MV-4-11 (cell line): ENCODE data around the gene VIPR2.

ENCODE experiments used
- DNase-seq: peaks from one replicate; lab custom pipeline; 2025; lab: John Stamatoyannopoulos, UW

The VIPR2 gene

DNA sequence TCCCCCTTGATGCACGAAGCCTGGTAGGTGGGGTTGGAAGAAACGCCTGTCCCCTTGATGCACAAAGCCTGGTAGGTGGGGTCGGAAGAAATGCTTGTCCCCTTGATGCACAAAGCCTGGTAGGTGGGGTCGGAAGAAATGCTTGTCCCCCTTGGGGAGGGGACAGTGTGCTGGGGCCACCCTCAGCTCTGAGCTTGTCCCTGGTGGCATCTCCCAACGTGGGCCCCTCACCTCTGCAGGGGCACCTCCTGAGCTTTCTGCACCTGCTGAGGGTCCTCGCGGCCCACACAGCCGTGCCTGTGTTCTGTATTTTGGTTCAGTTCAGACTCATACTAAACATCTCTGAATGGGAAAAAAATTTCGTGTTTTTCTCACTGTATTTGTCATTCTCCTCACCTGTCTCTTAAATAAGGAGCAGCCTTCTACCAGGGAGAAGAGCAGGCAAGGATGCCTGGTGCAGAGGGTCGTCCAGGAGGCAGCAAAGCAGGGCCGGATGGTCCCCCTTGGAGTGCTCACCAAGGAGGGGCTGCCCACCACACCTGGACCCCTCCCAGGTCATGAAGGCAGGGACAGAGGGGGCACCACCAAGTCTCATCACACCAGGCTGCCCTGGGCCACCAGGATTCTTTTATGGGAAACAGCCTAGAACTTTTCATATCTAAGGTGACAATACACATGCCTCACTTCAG lies 24.7 kb downstream of the VIPR2 start:
- no peak for DNase-seq

DNA sequence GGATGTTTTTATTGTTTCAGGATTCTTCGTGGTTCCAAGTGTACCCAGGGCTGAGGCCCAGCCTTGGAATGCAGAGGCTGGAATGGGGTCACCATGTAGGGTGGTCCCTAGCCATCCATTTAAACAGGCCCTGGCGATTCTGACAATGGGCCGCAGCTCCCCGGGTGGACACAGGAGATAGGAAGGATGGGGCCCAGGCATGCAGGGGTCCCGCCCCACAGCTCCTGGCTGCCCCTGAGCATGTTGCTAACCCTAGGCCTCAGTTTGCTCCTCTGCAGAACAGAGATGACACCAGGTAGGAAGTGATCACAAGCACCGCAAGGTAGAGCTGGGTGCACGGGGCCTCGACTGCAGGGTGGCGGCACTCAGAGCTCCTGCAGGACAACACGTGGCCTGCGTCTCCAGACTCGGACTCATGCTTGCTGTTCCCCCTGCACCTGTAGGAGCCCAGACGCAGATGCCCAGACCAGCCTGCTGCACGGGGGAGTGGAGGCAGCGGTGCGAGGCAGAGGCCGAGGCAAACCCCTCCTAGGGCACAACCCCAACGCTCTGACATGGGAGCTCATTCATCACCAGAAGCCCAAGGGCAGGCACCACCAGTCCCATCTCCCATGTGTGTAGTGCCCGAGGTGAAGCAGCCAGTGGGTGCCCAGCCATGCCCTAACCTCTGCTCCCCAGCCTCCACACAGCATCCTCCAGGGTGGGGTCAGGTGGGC lies 25.5 kb downstream of the VIPR2 start:
- DNase-seq: no peak

DNA sequence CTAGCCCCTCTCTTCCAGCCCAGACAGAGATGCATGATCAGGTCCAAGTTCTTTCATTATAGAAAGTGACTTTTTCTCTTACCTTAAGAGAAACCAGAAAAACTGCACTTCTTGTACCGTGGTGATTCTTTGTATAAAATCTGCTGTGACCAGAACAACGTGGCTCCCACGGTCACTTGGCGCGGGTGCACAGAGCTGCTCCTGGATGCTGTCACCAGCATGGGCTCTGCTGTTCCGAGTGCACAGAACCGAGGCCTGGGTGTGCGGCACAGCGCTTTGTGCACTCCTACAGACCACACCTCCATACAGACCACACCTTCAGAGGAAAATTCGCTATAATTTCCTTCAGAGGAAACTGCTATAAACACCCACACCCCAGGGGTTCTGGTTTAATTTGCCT lies 26.0 kb downstream of the VIPR2 start:
- no peak for DNase-seq

DNA sequence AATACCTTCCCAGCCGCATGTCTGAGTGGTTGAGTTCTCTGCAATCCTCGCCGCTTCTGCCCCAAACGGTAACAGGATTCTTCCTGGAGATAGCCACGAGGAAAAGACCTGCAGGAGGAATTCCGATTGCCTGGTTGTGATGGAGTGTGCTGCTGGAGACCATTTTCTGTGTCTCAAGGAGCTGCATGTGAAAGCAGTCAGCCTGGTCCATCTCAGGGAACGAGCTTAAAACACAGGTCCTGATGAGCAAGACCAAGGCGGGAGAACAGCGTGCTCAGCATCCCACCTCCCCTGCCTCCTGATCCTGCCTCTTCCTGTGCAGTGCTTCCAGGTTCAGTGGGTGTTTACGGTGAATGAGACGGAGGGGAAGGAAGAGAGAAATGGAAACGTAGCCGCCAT lies 26.5 kb downstream of the VIPR2 start:
- DNase-seq: no peak

DNA sequence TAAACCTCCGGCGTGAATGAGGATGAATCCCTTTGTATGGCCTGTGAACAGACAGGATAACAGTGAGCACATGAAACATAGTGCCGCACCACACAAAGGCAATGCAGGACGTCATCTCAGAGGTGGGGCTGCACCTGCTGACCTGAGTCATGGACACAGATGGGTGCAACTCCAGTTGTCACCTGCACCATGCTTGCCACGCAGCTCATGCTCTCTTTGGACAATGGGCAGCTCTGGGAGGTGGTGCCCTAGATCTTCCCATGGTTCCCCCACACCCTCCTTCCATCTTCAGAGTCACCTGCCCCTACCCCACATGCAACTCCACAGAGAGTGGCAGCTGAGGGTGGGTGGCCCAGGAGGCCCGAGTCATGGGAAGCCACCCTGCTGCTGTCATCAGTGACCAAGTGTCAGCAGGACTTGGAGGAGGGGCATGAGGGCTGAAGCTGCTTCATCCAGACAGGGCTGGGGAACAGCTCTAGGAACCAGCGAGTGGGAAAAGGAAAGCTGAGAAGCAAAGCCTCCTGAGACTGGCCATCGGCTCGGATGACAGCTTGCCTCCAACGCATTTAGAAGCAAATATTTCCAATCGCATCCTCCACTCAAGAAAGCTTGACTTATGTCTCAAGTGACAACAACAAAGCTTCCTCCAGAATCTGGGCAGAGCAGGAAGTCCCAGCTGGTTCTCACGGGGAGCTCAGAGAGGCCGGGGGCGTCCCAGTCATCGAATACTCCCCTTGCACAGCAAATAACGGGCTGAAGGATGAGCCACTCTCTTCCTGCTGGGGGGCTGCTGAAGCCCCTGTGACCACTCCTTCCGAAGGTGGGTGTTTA lies 27.1 kb downstream of the VIPR2 start:
- DNase-seq: no peak

DNA sequence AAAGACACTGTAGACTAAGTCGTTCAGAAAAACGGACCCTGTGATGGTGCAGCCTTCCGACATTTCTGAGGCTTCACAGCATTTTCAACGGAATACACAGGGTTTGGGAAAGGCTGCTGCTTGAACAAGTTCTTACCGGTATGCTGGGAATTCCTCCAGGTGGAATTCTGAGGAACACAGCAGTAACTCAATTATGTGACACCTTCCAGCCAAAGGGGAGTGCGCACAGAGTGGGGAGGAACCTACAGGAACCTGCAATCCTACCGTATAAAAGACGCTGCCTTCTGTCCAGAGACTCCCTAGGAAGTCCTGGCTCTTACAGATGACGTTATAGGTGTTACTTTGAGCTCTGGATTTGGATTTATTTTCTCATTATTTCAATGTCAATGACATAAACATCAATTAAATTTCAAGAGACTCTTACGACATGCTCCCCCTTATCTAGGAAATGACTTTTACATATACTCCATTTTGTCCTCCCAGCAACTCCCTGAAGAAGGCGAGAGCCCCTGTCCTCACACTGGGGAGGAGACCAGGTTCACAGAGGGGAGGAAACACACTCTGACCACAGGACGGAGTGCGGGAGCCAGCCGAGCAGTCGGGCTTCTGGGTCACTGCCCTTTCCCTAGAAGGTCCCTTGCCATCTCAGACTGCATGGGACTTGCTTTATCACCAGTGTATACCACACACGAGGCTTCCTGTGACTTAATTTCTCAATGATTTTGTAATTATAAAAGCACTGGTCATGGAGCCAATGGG lies 27.9 kb downstream of the VIPR2 start:
- DNase-seq: no peak

DNA sequence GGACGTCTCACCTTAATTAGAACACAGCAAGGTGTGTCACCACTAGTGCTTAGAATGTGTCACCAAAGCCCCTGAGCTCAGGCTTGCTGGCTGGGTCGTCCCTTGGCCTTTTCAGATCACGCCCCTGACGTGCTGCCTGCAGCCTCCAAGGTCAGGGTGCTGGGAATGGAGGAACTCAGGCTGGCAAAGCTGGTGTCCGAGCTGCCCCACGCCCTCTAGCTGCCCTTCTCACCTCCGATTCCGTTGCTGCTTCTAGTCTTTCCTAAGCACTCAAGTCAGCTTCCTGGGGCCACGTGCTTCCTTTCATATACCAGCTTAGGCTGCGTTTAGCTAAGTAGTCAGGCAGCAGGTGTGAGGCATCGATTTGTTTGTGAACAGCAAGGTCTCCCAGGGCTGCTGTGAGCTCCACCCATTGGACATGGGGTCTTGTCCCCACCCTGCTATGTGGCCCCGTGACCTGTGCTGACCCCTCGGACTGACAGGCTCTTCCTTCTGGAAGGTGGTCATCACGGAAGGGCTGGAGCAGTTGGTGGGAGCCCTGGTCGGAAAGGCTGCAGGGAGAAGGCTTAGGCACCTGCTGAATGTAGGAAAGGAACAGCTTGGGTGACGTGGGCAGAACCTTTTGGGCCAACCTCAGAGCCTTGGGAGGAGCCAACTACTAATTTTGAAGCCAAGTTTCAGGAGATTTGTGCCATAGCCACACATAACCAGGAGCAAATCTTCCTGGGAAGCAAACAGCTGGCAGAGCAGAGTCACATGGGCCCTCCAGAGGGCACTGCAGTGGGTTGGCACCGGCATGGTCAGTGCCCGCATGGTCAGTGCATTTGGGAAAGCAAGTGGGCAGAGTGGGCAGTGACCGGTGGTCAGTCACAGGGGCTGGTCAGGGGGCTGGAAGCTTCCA lies 28.8 kb downstream of the VIPR2 start:
- no peak for DNase-seq

DNA sequence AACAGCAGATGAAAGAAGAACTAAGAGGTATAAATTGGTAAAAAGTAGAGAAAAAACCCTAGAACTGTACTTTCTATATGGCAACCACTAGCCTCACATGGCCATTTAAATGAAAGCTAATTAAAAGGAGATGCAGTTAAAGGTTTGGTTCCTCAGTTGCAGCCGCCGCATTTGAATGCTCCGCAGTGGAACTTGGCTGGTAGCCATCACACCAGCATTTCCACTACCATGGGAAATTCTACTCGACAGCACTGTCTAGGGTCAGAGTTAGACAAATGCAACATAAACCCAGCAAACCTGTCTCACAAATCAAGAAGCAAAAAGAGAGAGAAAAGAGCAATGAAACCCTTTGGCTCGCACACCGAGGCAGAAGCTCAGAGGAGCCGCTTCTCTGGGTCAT lies 29.7 kb downstream of the VIPR2 start:
- no peak for DNase-seq

DNA sequence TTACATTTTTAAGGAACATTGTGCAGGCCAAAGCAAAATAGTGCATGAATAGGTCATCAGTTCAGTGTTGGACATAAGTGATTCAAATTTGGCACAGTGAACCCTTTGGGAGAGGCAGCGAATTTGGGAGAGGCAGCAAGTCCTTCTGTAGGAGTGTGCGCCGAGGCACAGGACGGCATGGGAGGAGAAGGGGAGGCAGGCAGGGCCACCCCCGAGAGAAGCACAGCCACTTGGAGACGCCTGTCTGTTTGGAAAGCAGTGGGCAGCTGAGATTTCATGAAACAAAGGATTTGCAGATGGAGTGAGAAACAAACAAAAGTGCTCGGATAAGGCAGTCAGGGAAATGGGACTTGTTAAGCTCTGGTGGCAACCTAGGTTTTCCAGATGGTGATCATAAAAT lies 30.6 kb downstream of the VIPR2 start:
- DNase-seq: no peak

DNA sequence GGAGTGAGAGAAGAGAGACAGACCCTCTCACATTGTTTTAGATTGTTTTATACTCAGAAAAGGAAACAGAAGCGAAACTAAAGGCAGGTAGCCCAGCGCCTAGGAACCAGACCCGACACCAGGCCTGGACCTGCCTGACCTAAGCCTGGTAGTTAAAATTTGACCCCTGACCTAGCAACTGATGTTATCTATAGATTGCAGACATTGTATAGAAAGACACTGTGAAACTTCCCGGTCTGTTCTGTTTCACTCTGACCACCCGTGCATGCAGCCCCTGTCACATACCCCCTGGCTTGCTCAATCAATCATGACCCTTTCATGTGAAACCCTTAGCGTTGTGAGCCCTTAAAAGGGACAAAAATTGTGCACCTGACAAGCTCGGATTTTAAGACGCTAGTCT lies 31.6 kb downstream of the VIPR2 start:
- DNase-seq: no peak

DNA sequence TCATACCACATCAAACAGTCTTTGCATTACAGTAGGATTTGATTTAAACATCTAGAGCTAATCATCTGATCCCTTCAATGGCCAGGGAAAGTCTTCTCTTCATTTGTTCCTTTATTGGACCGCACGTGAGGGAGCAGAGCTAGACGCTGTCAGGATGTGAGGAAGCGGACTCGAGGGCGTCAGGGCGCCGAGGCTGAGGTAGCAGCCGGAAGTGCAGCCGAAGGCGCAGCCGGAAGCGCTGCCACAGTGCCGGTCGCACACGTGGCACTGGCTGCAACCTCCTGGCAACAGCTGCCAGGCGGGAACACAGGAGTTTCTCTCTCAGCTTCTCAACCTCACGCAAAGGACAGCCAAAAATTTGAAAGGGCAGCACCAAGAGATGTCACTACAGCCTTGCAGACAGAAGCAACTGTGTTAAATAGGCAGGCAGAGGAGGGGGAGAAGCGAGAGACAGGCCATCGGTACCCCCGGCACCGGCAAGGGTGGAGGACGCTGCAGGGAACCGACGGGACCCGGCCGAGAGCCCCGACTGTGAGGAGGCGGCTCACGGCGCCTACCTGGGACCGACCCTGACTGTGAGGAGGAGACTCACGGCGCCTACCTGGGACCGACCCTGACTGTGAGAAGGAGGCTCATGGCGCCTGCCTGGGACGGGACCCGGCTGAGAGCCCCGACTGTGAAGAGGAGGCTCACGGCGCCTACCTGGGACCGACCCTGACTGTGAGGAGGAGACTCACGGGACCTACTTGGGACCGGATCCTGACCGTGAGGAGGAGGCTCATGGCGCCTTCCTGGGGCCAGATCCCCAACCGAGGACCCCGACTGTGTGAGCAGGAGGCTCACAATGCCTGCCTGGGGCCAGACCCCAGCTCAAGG lies 32.3 kb downstream of the VIPR2 start:
- DNase-seq: no peak

DNA sequence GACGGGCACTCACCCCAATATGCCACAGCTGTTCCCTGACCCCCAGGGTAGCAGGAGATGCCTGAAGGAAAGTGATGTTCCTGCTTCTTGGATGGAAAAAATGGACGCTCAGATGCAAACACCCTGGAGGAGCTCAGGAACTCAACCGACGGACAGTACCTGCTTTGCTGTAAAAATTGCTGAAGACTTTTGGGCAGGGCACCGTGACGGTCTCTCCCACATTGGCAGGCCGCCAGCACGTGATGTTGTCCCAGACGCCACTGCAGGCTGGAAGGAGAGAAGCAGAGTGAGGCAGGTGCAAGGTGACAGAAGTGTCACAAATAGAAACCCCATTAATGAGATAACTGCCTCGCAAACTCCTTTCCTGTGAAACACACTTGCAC lies 35.0 kb downstream of the VIPR2 start:
- DNase-seq: no peak

DNA sequence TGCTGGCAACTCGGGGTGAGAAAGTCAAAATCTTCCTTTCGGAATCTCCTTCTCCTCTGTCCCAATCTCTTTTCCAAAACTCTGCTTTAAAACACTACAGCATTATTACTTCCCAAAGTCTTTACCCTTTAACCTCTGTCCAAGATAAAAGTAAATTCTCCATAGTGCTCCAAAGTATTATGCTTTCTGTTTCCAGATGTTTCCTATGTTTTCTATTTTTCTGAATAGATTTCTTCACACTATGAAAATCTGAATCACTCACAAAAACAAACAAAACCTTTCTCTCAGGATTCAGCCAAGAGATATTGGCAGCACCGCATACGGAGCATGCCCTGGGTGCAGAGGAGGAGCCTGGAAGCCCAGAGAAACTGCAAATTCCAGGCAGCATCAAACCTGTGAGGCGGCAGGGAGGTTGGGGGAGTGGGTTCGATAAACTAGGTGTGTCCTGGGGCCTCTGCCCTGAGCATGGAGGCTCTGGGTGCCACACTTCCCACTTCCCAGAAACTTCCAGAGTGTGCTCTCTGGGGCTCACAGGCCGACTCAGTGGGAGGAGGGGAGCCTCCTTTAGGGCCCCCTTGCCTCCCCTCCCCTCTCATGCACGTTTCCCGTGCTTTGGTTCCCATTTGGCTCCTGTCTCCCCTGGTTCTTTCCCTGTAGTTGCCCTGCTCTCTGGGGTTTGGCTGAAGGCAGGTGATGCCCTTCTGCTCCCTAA lies 35.6 kb downstream of the VIPR2 start:
- no peak for DNase-seq

DNA sequence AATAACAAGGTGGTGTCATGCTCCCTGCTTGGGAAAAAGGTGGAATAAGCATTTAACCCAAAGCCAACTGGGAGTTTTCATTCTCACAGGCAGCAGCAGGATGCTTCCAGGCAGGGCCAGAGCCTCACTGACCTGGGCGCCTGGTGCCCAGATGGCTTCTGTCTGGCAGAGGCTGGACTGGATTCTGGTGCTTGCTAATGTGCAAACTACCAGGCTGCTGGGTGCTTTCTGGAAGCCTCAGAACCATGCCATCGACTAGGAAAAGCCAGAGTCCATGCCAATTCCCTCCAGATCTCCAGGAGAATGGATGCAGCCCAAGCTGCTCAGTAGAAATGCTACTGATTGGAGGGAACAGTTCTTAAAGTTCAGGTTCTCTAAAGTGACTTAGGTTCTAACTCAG lies 36.2 kb downstream of the VIPR2 start:
- DNase-seq: no peak

DNA sequence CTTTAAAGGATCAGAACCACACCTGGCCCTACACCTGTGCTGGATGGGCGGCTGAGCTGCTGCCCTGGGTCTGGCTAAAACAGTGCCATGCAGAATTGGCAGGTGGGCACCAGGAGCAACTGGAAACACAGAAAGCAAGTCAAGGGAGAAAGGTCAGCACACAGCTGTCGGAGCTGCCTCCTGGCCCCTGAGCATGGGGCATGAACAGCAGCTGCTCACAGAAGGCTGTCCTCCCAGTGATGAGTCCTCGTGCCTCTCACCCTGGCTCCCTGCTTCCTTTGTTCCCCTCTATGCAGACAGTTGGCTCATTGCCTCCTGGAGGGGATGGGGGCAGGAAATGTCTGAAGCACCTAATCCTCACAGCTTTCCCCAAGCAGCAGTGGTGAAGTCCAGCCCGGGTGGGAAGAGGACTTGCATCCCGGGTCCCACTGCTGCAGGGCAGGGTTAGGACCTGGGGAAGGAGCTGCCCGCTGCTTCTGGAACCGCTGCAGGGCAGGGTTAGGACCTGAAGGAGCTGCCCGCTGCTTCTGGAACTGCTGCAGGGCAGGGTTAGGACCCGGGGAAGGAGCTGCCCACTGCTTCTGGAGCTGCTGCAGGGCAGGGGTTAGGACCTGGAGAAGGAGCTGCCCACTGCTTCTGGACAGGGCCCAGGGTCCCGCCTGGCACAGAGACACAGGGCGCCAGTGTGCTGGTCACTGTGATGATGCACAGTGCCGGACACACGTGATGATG lies 37.3 kb downstream of the VIPR2 start:
- no peak for DNase-seq

DNA sequence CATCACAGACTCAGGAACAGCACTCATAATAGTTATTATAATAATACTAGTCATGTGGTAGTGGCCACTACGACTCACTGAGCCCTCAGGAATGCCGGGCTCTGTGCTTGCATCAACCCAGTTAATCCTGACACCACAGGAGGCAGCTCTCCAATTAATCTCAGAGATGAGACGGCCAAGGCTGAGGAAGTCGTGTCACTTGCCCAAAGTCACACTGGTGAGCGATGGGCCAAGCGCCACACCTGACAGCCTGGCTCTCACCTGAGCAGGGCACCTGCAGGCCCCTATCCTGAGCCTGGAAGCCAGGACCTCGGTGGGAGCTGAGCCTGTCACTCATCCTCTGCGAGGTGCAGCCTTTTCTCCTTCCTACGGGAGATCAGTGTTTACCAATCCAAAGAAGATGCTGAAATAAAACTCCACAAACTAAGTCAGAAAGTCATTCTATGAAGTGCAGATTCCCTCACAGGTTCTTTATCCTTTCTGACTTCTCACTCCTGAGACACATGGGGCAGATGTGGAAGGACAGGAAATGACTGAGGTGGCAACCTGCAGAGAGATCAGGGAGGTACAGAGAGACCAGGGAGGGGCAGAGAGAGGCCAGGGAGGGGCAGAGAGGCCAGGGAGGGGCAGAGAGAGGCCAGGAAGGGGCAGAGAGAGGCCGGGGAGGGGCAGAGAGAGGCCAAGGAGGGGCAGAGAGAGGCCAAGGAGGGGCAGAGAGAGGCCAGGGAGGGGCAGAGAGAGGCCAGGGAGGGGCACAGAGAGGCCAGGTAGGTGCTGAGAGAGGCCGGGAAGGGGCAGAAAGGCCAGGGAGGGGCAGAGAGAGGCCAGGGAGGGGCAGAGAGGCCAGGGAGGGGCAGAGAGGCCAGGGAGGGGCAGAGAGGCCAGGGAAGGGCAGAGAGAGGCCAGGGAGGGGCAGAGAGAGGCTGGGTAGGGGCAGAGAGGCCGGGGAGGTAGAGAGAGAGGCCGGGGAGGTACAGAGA lies 38.5 kb downstream of the VIPR2 start:
- no peak for DNase-seq

DNA sequence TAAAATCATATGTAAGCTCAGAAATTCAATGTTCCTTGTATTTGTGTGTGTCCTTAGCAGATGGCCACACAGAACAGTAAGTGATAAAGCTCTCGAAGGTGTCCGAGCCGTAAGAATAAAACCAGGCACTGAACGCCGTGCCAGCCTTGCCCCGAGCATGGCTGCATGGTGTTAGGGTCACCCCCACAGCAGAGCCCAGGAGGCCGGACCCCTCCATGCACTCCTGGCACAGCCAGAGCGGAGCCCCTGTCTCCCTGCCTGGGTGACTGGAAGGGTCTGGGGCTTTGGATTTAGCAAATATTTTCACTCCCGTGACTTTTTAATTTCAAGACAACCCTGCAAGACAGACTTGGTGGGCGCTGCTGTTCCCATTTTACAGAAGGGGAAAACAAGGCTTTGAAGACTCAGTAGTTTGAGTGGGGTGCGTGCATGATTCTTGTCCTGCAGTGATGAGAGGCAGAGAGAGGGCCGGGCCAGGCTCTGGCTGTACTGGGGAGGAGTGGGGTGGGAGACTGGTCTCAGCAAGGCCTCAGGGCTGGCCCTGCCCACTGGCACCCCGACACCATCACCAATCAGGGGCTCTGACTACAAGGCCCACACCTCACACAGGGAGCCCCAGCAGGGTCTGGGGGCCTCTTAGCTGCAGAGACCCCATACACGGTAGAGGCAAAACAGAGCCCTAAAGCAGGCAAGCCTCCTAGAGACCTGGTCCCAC lies 39.4 kb downstream of the VIPR2 start:
- no peak for DNase-seq
